ENCODE results near the gene CIC.
A peak's percentile ranks its signal among the peaks of the same experiment; 100 is the strongest.

Gene CIC

GRCh38 chr19:42245231-42245630, 23.8 kb upstream of the CIC start:
- H2AFZ ChIP-seq (ENCODE audit: low read depth): peak overlapping the region; percentile 26; the same call in 1 of the 2 replicates
- H3K27ac ChIP-seq: peak overlapping the region; percentile 9; the same call in 1 of the 2 replicates
- no peaks in the 10 kb centered on the region for H3K27me3 ChIP-seq (ENCODE audit: insufficient read depth, low read depth)
- peak overlapping the region; percentile 41; the same call in 1 of the 2 replicates for H3K4me2 ChIP-seq
- peaks cover 21% of the 10 kb centered on the region for H3K79me2 ChIP-seq (ENCODE audit: insufficient read depth, low read depth)
- no peaks in the 10 kb centered on the region for H4K20me1 ChIP-seq (ENCODE audit: insufficient read depth)
- no peak for TF ChIP-seq CTCF (conservative IDR thresholded peaks at IDR 0.05; ENCODE audit: low read depth, low read length)
- no peaks in the 10 kb centered on the region for H3K36me3 ChIP-seq (ENCODE audit: insufficient read depth)
- peaks cover 36% of the 10 kb centered on the region for H3K4me1 ChIP-seq (ENCODE audit: low read depth, poor library complexity, severe bottlenecking)
- H3K9ac ChIP-seq: no peak overlapping the region
- no peak overlapping the region for H3K4me3 ChIP-seq (IDR thresholded peaks at IDR 0.05; ENCODE audit: insufficient read depth, low read depth, low read length)

DNA sequence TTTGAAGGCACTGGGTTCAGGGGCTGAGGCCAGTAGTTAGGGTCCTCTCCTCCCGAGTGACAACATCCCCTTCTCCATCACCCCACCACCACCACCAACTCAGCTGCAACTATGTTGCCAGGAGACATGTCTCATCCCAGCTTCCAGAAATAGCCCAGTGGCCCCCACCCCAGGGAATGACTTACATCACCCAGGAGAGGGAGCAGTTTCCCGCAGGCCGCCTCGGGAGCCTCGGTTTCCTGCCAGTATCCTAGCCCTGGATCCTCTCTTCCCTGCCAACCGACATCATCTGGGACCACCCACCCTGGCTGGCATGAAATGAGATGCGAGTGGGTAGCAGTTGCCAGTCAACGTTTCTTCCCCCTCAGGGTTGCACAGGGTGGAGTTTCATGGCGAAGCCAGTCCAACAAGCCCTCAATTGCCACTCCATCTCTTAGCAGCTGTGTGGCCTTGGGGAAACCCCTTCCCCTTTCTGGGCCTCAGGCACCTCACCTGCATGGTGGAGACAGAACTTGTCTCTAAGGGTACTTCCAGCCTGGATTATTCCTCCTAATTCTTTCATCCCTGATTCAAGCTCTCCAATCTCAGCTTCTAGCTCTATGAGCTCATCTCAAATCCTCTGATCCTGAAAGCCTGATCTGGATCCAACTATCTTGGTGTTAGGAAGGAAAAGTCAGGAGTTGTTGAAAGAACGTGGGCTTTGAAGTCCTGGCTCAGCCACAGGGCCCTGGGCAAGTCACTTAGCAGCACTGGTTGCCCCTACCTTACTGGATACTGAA, 22.7 kb upstream of the CIC start:
- H3K27ac ChIP-seq: no peak overlapping the region
- no peak overlapping the region; the same call in 1 of the 2 replicates for H3K4me2 ChIP-seq

DNA sequence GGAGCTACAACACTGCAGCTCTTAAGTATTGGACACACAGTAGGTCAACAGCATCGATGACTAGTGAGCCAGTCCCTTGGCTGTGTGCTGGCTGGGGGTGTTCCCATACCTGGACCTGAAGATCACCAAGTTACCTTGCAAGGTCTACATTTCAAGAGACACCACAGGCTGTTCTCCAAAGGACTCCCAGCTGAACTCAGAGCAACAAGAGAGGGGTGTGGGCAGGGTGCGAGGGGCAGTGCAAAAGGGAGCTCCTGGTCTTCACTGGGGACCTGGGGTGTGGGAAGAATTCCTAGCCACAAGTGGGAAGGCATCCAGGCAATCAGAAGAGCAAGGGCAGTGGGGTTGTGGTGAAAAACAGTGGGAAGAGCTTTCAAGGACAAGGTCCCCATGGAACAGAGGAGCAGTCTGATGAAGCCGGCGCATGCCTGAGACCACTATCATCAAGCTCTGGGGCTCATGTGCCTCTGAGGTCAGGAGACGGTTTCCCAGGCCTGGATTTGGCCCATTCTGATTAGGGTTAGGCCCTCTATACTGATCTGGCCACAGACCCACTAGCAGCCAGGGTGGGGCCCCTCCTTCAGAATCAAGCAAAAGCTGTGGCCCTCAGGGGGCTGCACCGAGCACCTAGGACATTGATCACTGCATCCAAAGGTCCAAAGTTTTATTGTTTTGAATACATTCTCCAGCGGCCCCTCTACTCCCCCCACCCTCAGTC, 22.0 kb upstream of the CIC start:
- Histone ChIP-seq H3K27me3 (ENCODE audit: insufficient read depth, low read depth) (no peaks in the 10 kb centered on the region), H3K36me3 (ENCODE audit: insufficient read depth) (no peaks in the 10 kb centered on the region), H3K4me1 (ENCODE audit: low read depth, poor library complexity, severe bottlenecking) (peaks cover 24% of the 10 kb centered on the region), H3K4me2 (no peak overlapping the region; the same call in 1 of the 2 replicates), H2AFZ (ENCODE audit: low read depth) (no peak overlapping the region), H3K27ac (no peak overlapping the region), H4K20me1 (ENCODE audit: insufficient read depth) (no peaks in the 10 kb centered on the region), H3K79me2 (ENCODE audit: insufficient read depth, low read depth) (peaks cover 13% of the 10 kb centered on the region; the same call in 1 of the 2 replicates), H3K4me3 (IDR thresholded peaks at IDR 0.05; ENCODE audit: insufficient read depth, low read depth, low read length) (no peak overlapping the region), H3K9ac (no peak overlapping the region)
- no peak for TF ChIP-seq CTCF (conservative IDR thresholded peaks at IDR 0.05; ENCODE audit: low read depth, low read length)

More for the DNA sequence above, 22.7 kb upstream of the CIC start:
- no peaks in the 10 kb centered on the region for H4K20me1 ChIP-seq (ENCODE audit: insufficient read depth)
- H2AFZ ChIP-seq (ENCODE audit: low read depth): no peak overlapping the region
- H3K79me2 ChIP-seq (ENCODE audit: insufficient read depth, low read depth): peaks cover 19% of the 10 kb centered on the region
- peaks cover 27% of the 10 kb centered on the region for H3K4me1 ChIP-seq (ENCODE audit: low read depth, poor library complexity, severe bottlenecking)
- peak; percentile 22; the same call in 1 of the 2 replicates for TF ChIP-seq CTCF (conservative IDR thresholded peaks at IDR 0.05; ENCODE audit: low read depth, low read length)
- H3K27me3 ChIP-seq (ENCODE audit: insufficient read depth, low read depth): no peaks in the 10 kb centered on the region
- H3K4me3 ChIP-seq (IDR thresholded peaks at IDR 0.05; ENCODE audit: insufficient read depth, low read depth, low read length): no peak overlapping the region
- no peak overlapping the region for H3K9ac ChIP-seq
- H3K36me3 ChIP-seq (ENCODE audit: insufficient read depth): no peaks in the 10 kb centered on the region

GRCh38 chr19:42247640-42248199, 21.3 kb upstream of the CIC start:
- no peak overlapping the region for H3K9ac ChIP-seq
- no peak for TF ChIP-seq CTCF (conservative IDR thresholded peaks at IDR 0.05; ENCODE audit: low read depth, low read length)
- no peak overlapping the region for H3K4me2 ChIP-seq
- no peaks in the 10 kb centered on the region for H3K27me3 ChIP-seq (ENCODE audit: insufficient read depth, low read depth)
- no peak overlapping the region for H2AFZ ChIP-seq (ENCODE audit: low read depth)
- H3K4me1 ChIP-seq (ENCODE audit: low read depth, poor library complexity, severe bottlenecking): peaks cover 28% of the 10 kb centered on the region
- no peak overlapping the region for H3K4me3 ChIP-seq (IDR thresholded peaks at IDR 0.05; ENCODE audit: insufficient read depth, low read depth, low read length)
- H4K20me1 ChIP-seq (ENCODE audit: insufficient read depth): no peaks in the 10 kb centered on the region
- H3K36me3 ChIP-seq (ENCODE audit: insufficient read depth): no peaks in the 10 kb centered on the region
- H3K79me2 ChIP-seq (ENCODE audit: insufficient read depth, low read depth): peaks cover 18% of the 10 kb centered on the region; the same call in 1 of the 2 replicates
- H3K27ac ChIP-seq: no peak overlapping the region
